Astrocyte of the cerebellum (primary cell): Measurements from ENCODE around the gene SEC61A1.

Source experiments
- DNase-seq: peaks from one replicate; pipeline ENCODE4 v3.0.0-alpha.2; 2011; ENCODE audit warnings: low read depth
- H3K4me3 ChIP-seq: 2 replicates; pipeline ENCODE4 v1.5.1; 2011; ENCODE audit warnings: mild to moderate bottlenecking, low read depth, low read length, moderate library complexity
- CTCF ChIP-seq: IDR thresholded peaks from 2 replicates; pipeline ENCODE4 v1.5.1; 2012; ENCODE audit warnings: low read length, low read depth, moderate library complexity, mild to moderate bottlenecking; ENCODE audit errors: missing control alignments
- in situ Hi-C: cut with HindIII; loops from 2 replicates; pipeline ENCODE4 v1.10.0; 2017; ENCODE audit warnings: low sequenced_read_pairs

The SEC61A1 gene

DNA sequence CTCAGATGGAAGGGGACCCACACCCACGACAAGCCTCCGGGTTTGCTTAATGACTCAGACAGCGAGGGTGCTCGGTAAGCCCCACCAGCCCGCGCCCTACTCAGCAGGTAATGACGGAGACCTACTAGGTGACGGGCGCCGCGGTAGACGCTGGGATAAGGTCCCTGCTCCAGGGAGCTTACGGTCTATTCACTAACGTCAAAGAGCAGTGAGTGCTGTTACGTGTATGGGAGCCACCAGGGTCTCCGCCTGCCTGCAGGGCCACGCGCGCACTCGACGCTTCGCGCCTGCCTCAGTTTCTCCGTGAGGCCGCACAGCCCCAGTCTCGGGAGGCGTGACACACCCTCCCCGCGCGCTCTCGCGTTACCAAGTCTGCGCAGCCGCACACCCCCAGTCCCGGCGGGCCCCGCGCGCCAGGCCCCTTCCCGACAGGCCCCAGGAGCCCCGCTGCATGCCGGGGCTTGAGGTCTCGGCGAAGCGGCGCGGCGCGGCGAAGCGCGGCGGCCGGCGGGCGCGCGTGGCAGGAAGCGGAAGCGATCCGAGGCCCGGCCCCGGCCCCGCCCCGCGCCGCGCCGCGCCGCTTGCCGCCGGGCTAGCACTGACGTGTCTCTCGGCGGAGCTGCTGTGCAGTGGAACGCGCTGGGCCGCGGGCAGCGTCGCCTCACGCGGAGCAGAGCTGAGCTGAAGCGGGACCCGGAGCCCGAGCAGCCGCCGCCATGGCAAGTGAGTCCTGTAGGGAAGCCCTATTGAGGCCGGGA lies at the start of gene SEC61A1:
TSS of gene SEC61A1 (plus strand) at position 601 of the 758 bp plus-strand sequence. CDS start at position 717, 116 bp downstream.
- in situ Hi-C loops: no loop called here
- TF ChIP-seq CTCF: no peak
- peak; percentile 81 for DNase-seq
- peak within 1 kb of the TSS; percentile 97 for H3K4me3 ChIP-seq

DNA sequence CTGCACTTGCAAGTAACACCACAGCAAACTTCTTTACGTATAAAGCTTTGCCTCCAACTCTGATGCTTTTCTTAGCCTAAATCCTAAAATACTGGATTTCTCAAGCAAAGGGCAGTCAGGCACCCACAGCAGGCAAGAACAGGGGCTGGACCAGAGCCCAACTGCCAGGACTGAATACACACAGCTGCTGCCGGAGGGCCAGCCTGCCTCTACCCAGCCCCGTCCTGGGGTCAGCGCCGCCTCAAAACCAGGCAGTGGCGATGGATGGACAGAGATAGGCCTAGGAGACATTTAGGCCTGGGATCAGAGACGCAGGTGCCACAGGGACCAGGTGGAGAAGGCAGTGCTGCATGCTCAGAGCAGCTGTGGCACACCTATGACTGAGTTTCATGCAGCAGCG lies 47.6 kb upstream of the SEC61A1 start:
- TF ChIP-seq CTCF: no peak

DNA sequence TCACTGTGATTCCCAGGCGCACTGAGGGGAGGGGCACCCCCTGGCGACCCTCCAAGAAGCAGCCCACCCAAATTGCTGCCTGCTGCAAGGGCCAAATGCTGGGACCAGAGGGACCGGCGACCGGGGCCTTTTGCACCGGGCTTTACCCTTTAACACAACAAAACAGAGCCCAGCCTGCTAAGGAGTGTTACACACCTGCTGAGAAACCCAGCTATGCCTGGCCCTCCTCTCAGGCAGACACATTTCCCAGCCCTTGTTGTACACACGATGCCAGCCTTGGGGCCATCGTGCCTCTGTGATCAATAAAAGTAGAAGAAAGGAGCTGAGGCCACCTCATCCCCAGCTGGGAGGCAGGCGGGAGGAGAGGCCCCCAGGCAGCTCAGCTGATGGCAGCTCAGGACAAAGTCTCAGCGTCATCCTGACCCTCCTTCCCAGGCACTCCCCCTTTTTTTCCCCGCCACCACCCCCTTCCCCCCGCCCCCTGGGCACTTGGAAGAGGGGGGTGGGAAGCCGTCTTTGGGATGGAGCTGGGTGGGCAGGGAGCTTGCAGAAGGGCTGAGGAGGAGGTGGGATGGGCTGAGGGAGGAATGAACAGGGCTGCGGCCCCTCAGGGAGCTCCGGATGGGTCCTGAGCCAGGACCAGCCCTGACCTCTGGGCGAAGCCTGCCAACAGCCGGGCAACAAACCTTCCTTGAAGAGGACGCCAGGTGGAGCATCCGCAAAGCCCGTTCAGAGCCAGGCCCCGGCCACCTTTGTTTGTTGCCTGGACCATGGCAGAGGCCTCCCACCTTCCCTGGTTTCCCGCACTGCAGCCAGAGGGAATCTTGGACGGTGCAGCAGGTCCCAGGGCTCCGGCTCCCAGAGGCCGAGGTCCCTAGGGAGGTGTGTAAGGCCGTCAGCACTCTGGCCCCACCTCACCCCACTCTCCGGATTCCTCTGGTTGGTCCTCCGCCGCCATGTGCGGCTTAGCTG lies 45.9 kb upstream of the SEC61A1 start:
- in situ Hi-C loops: no loop called here
- no peak overlapping the region for H3K4me3 ChIP-seq
- no peak for DNase-seq
- no peak for TF ChIP-seq CTCF

More for the DNA sequence above, 47.6 kb upstream of the SEC61A1 start:
- in situ Hi-C loops: loop anchor here (5.0 kb wide), 1 partner anchor 47 kb away; no protein-coding TSS in a partner anchor
- no peak overlapping the region for H3K4me3 ChIP-seq
- DNase-seq: no peak

GRCh38 chr3:128007033-128007424 lies 45.2 kb upstream of the SEC61A1 start:
- DNase-seq: no peak
- H3K4me3 ChIP-seq: no peak overlapping the region
- in situ Hi-C loops: no loop called here
- no peak for TF ChIP-seq CTCF

GRCh38 chr3:128009952-128010846 lies 42.0 kb upstream of the SEC61A1 start:
- H3K4me3 ChIP-seq: no peak overlapping the region
- in situ Hi-C loops: no loop called here
- TF ChIP-seq CTCF: no peak
- no peak for DNase-seq

DNA sequence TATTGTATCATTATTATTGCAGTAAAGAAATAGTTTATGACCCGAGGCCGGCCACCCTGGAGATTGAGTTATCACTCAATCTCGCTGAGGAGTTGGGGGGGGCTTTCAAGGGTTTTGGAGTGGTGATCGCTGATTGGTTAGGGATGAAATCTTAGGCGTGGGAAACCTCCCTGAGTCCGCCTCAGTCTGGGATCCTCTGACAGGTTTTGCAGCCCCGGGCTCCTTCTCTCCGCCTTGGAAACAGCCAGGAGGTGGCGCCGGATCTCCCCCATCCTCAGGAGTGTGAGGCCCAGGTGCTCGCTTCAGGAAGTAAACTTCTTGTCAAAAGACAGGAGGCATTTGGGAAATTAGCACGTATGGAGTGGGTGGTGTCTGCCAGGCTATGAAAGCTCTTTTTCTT lies 41.1 kb upstream of the SEC61A1 start:
- no peak overlapping the region for H3K4me3 ChIP-seq
- DNase-seq: no peak
- TF ChIP-seq CTCF: peak; percentile 58
- in situ Hi-C loops: no loop called here
